GM19395 (cell line): ENCODE measurements around the gene NELL2.
A peak's percentile ranks its signal among the peaks of the same experiment; 100 is the strongest.
"Not testable (repeated sequence)": the region's sequence is repeated elsewhere in the genome, so short reads cannot be mapped to it uniquely, and the experiment has no call there.

Experiments used
- ATAC-seq: cut with Tn5 transposase; IDR thresholded peaks from one replicate; pipeline ENCODE4 v1.9.1; 2021; ENCODE audit warnings: mild to moderate bottlenecking, moderate library complexity; ENCODE audit not compliant: unreplicated experiment

Gene NELL2

GRCh38 chr12:44875954-44876543, at the start of gene NELL2:
Gene NELL2, minus strand, starts transcription at chr12:44876315. Its CDS starts 446 bp downstream, at chr12:44875869.
- ATAC-seq: peak; percentile 62

DNA sequence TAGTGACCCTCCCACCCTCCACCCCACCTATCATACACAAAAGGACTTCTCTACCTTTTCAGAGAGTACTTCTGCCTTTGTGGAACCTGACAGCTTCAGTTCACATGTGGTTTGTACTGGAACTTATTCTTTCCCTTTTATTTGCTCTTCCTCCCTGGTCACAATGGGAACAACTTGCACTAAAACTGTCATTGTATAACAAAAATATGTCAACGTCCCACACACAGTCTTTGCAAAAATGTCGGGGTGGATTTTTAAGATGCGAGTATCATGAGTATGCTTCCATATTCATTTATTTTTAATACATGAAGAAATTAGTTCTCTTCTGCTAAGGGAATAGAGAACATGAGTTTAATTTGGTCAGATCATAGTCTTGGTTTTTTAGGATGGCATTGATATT, 45.6 kb upstream of the NELL2 start:
- no peak for ATAC-seq

- ATAC-seq: no peak
These were observed 41.0 kb upstream of the NELL2 start for GRCh38 chr12:44917141-44917540.

DNA sequence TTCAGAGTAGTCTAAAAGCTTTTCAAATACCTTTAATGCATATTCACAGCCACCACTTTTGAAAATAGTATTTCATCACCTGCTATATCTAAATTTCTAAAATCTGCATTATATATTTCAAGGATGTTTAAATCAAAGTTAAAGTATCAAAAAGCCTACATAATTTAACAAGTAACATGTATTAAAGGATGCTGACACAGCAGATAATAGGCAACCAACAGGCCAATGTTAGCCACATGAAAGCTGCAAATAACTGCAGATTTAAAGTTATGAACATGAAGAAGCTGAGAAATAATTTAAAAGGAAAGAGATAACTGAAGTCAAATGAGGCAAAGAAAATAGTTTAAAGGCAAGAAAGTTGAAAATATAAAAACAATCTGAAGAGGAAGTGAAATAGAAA, 39.8 kb upstream of the NELL2 start:
- ATAC-seq: no peak

GRCh38 chr12:44904321-44904720, 28.2 kb upstream of the NELL2 start:
- no peak for ATAC-seq

DNA sequence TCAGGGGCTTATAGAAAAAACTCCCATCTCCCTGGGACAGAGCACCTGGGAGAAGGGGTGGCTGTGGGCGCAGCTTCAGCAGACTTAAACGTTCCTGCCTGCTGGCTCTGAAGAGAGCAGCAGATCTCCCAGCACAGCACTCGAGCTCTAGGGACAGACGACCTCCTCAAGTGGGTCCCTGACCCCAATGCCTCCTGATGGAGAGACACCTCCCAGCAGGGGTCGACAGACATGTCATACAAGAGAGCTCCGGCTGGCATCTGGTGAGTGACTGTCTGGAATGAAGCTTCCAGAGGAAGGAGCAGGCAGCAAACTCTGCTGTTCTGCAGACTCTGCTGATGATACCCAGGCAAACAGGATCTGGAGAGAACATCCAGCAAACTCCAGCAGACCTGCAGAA, 22.0 kb upstream of the NELL2 start:
- not testable (repeated sequence) for ATAC-seq

DNA sequence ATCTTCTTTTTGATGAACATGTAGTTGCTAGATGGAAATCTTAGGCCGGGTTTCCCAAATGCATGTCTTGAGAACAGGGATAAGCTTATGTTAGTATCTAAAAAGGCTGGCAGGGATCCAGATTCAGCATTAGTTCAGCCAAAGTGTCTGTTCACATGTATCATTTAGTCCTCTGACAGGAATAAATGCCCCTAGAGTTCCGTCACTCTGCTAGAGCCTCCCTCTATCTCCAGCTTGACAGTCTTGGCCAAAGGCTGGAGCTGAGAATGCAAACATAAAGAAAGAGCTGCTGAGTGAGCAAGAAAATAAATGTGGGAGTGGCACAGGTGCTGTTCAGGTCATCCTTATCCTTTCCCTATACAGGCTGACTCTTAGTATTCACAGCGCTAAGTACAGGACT, 13.8 kb upstream of the NELL2 start:
- ATAC-seq: no peak

DNA sequence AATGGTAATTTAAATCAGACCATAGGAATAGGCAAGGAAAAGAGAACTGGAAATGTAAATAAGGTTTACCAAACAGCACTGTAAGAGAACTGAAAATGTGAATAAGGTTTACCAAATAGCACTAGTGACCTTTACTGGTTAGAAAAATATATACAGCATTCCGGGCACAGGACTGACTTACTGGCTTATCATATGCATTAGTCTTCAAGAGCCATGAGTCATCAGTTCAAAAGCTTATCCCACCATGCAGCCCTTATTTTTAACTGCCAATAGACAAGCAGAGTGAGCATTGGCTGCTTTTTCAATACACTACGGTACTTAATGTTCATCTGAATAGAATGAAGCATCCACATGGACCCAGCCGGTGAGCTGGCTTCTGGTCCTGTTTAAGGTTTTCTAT, 13.0 kb upstream of the NELL2 start:
- no peak for ATAC-seq

- ATAC-seq: no peak
These were observed 9.8 kb upstream of the NELL2 start for GRCh38 chr12:44885902-44886301.

GRCh38 chr12:44881197-44881596, 5.1 kb upstream of the NELL2 start:
- ATAC-seq: no peak

DNA sequence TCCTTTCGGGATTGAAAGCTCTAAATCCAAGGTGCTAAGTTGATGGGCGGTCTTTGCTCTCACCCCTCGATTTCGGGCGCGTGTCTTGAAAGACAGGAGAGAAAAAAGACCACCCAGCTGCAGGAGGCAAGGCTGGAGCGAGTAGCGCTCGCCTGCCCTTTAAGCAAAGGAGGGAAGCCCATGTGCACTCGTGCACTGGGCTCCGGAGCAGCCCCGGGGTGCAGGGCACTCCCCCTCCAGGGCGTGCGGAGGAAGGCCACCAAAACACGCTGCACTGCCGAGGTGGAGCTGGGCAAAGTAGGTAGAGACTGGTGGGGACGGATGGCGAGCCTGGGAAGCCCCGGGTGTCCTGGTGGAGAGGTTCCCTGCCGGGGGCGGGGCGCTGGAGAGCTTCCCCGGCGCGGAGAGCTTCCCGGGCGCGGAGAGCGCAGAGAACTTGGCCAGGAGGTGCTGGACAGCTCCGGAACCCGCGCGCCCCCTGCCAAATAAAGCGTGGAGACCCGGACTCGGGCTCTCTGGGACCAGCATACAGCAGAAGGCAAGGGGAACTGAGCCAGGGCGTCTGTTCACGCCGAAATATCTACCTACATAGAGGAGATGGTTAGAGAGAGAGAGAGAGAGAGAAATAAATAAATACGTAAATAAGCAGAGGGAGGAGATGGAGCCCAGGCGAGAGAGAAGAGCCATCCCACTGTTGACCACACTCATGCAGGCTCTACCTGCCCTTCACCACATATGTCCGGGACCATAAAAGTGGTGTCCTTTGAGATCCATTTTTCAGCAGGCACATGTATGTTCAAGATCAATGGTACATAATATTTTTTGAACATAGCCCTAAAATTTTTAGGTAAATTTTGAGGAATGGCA, 662 bp upstream of the NELL2 start:
- ATAC-seq: peak; percentile 53

DNA sequence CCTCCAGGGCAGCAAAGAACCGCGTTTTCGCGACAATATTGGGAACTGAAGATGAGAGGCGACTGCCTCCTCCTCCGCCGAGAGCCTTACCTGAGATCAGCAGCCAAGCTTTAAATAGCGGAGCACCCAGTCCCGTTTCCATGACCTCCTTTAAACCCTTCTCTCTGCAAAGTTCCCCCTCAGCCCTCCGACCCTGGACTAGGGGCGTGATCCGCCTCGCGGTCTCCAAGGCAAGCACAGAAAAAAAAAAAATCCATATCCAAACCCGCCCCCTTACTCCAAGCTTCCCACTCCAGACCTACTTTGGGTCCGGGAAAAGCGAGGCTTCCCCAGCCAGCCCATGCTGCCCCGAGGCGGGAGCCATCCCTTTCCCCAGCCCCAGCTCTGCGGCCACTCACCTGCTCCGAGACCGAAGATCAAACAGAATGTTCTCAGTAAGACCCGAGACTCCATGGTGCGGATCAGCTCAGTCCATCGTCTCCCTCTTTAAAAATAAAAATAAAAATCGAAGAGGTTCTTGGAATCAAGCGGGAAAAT, 630 bp downstream of the NELL2 start:
- peak; percentile 16 for ATAC-seq

GRCh38 chr12:44874981-44875416, 1.1 kb downstream of the NELL2 start:
- ATAC-seq: no peak

GRCh38 chr12:44873898-44874297, 2.2 kb downstream of the NELL2 start:
- ATAC-seq: no peak

GRCh38 chr12:44869503-44869902, 6.6 kb downstream of the NELL2 start:
- no peak for ATAC-seq

- no peak for ATAC-seq
These were observed 12.2 kb downstream of the NELL2 start for GRCh38 chr12:44863867-44864266.

- ATAC-seq: no peak
These were observed 16.0 kb downstream of the NELL2 start for GRCh38 chr12:44859998-44860689.

DNA sequence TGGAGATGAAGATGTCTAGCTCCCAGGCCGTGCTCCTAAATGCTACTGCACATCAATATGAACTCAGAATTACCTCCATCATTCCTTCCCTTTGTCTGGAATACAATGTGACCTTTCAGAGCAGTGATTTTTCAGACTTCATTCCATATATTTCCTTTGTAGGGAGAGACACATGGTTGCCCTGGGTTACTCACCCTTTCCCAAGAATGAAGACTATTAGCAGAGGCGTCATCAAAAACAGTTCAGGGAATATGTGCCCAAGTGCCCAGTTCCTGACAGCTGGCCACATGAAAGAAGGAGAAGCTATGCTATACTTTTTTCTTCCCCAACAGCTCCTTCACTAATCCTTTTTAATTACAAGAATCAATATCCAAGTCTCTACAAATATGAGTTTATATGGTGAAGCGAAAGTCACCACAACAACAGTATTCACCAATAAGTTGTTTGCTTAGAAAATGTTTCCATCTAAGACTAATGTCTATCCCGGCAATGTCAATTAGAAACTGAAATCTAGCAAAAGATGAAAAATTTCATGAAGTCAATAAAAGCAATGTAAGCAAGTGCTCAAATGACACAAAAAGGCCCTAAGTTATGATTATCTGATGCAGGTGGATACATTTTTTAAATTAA, 17.8 kb downstream of the NELL2 start:
- no peak for ATAC-seq

DNA sequence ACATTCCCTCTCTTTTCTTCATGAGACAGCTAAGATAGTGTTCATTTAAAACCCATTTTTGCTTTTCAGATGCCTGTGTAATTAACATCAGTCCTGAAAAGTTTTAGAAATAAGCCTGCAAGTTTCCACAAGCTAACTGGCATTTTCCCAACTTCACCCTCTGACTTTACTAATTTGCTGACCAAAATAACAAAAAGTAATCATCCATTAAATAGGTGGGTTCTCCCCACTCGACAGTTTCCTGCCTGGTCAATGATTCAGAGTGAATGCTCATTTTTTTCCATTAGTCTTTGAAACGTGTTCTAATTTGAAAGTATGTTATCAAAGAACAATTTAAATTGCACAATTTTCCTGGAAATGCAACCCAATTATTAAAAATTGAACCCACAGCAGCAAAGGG, 23.6 kb downstream of the NELL2 start:
- ATAC-seq: no peak

GRCh38 chr12:44851586-44851985, 24.5 kb downstream of the NELL2 start:
- ATAC-seq: no peak

DNA sequence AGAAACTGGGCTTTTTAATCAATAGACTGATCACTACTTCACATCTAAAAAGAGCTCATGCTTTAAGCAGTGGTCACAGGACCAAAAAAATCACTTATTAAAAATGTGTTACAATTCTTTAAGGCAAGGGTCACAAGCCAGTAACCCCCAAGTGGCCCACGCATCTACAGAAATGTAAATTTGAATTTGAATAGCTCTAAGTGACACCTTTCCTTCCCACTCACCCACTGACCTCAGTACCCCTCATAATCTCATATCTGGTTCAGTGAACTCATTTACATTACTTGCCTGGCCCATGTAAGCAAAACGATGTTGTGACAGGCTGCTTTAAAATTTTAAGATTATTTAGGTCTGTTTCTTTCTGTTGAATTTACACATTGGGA, 27.4 kb downstream of the NELL2 start:
- ATAC-seq: peak; percentile 50
